Non-pigmented ciliary epithelial cell (primary cell): ENCODE measurements around the gene RNF213.
"Not testable (repeated sequence)": the region's sequence is repeated elsewhere in the genome, so short reads cannot be mapped to it uniquely, and the experiment has no call there.

ENCODE experiments used
- DNase-seq: peaks from one replicate; pipeline ENCODE4 v3.0.0-alpha.2; 2010; ENCODE audit warnings: low read depth

The RNF213 gene

GRCh38 chr17:80252871-80253270, 7.8 kb upstream of the RNF213 start:
- no peak for DNase-seq

- no peak for DNase-seq
Measured at GRCh38 chr17:80253631-80254395, 6.8 kb upstream of the RNF213 start.

GRCh38 chr17:80254396-80255251, 6.0 kb upstream of the RNF213 start:
- DNase-seq: peak; percentile 74

- DNase-seq: no peak
Measured at GRCh38 chr17:80256034-80256350, 4.7 kb upstream of the RNF213 start.

GRCh38 chr17:80257716-80258213, 2.9 kb upstream of the RNF213 start:
- no peak for DNase-seq

GRCh38 chr17:80258296-80258695, 2.4 kb upstream of the RNF213 start:
- not testable (repeated sequence) for DNase-seq

- no peak for DNase-seq
Measured at GRCh38 chr17:80259457-80260068, 1.1 kb upstream of the RNF213 start.

- DNase-seq: no peak
Measured at GRCh38 chr17:80260069-80260535, 550 bp upstream of the RNF213 start.

GRCh38 chr17:80261159-80261894, 675 bp downstream of the RNF213 start:
- DNase-seq: no peak

- no peak for DNase-seq
Measured at GRCh38 chr17:80261895-80262279, 1.2 kb downstream of the RNF213 start.

- no peak for DNase-seq
Measured at GRCh38 chr17:80262291-80262690, 1.6 kb downstream of the RNF213 start.

- no peak for DNase-seq
Measured at GRCh38 chr17:80262775-80263244, 2.2 kb downstream of the RNF213 start.

GRCh38 chr17:80263253-80264204, 2.9 kb downstream of the RNF213 start:
- peak; percentile 22 for DNase-seq

GRCh38 chr17:80264205-80265075, 3.8 kb downstream of the RNF213 start:
- DNase-seq: no peak

- DNase-seq: no peak
Measured at GRCh38 chr17:80265205-80266068, 4.8 kb downstream of the RNF213 start.

GRCh38 chr17:80267391-80267790, 6.7 kb downstream of the RNF213 start:
- no peak for DNase-seq

- no peak for DNase-seq
Measured at GRCh38 chr17:80268427-80268826, 7.8 kb downstream of the RNF213 start.

GRCh38 chr17:80269405-80269807, 8.8 kb downstream of the RNF213 start:
- DNase-seq: no peak

- no peak for DNase-seq
Measured at GRCh38 chr17:80270104-80270503, 9.5 kb downstream of the RNF213 start.
